Erythroblast (primary cell): ENCODE measurements around the gene BMPR1B.

ENCODE experiments used
- GATA1 ChIP-seq: IDR thresholded peaks from 2 replicates; pipeline ENCODE4 v1.6.1; 2011; ENCODE audit warnings: low read depth, mild to moderate bottlenecking, control low read depth, low read length, moderate library complexity
- POLR2A ChIP-seq: IDR thresholded peaks from 2 replicates; pipeline ENCODE4 v1.6.1; 2011; ENCODE audit warnings: mild to moderate bottlenecking, low read length

DNA sequence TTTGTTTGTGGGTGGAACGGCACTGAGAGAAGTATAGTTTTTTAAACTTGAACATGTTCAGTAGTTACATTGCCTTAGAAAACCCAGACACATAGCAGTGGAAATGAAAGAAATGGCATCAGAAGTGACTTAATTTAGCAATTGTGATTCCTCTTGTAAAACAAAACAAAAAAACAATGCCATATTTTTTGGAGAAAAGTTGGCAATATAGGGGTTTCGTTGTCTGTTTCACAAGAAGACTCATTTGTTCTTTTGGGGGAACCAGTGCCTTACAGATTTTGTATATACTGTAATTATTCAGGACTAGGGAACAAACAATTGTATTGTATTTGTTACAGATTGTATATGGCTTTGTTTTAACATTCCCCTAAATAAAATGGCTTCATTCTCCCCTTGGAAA lies 400.3 kb downstream of the BMPR1B start:
- no peak for TF ChIP-seq POLR2A
- TF ChIP-seq GATA1, result no peak
